ENCODE measurements around the gene CFAP52. TPM values are rescaled to one million over a fixed set of nuclear protein-coding genes. Genes with fewer than 3 reads are reported as not detected.
A peak's percentile ranks its signal among the peaks of the same experiment; 100 is the strongest.

Gene CFAP52
- total RNA-seq, 3 donors from 2014 or later, result not detected

GRCh38 chr17:9670596-9670995 is 94.2 kb downstream of the CFAP52 start:
- no peaks in the 10 kb centered on the region for H3K9me3 ChIP-seq
- intact Hi-C loops (cut with DNase I, micrococcal nuclease), result no loop called here
- no peak for DNase-seq
- H3K4me1 ChIP-seq (ENCODE audit: low read depth), result no peaks in the 10 kb centered on the region
- no peak for ATAC-seq
- no peaks in the 10 kb centered on the region for H3K36me3 ChIP-seq (ENCODE audit: low read depth)
- TF ChIP-seq CTCF (IDR thresholded peaks at IDR 0.05), result no peak
- H3K4me3 ChIP-seq, result no peak overlapping the region

- intact Hi-C loops (cut with DNase I, micrococcal nuclease), result no loop called here
- DNase-seq (no peak), ATAC-seq (no peak)
- no peak overlapping the region for H3K4me3 ChIP-seq
- no peak for TF ChIP-seq CTCF (IDR thresholded peaks at IDR 0.05)
- no peaks in the 10 kb centered on the region for H3K4me1 ChIP-seq (ENCODE audit: low read depth)
- H3K9me3 ChIP-seq, result no peaks in the 10 kb centered on the region
- H3K36me3 ChIP-seq (ENCODE audit: low read depth), result no peaks in the 10 kb centered on the region
Observed at GRCh38 chr17:9671559-9671958, 95.1 kb downstream of the CFAP52 start.

GRCh38 chr17:9672266-9672665 is 95.8 kb downstream of the CFAP52 start:
- no peaks in the 10 kb centered on the region for H3K9me3 ChIP-seq
- no peak for TF ChIP-seq CTCF (IDR thresholded peaks at IDR 0.05)
- intact Hi-C loops (cut with DNase I, micrococcal nuclease), result no loop called here
- H3K36me3 ChIP-seq (ENCODE audit: low read depth), result no peaks in the 10 kb centered on the region
- no peak for DNase-seq
- no peak for ATAC-seq
- H3K4me1 ChIP-seq (ENCODE audit: low read depth), result no peaks in the 10 kb centered on the region
- H3K4me3 ChIP-seq, result no peak overlapping the region

GRCh38 chr17:9672691-9673090 is 96.2 kb downstream of the CFAP52 start:
- H3K4me3 ChIP-seq, result no peak overlapping the region
- ATAC-seq (no peak), DNase-seq (no peak)
- H3K36me3 ChIP-seq (ENCODE audit: low read depth), result no peaks in the 10 kb centered on the region
- H3K4me1 ChIP-seq (ENCODE audit: low read depth), result no peaks in the 10 kb centered on the region
- no peaks in the 10 kb centered on the region for H3K9me3 ChIP-seq
- TF ChIP-seq CTCF (IDR thresholded peaks at IDR 0.05), result no peak
- intact Hi-C loops (cut with DNase I, micrococcal nuclease), result no loop called here

- peaks cover 11% of the 10 kb centered on the region for H3K9me3 ChIP-seq
- no peaks in the 10 kb centered on the region for H3K4me1 ChIP-seq (ENCODE audit: low read depth)
- no peaks in the 10 kb centered on the region for H3K36me3 ChIP-seq (ENCODE audit: low read depth)
- ATAC-seq (peak; percentile 58), DNase-seq (peak in 1 of 3 donors; percentile 62)
- no peak overlapping the region for H3K4me3 ChIP-seq
- intact Hi-C loops (cut with DNase I, micrococcal nuclease), result no loop called here
- no peak for TF ChIP-seq CTCF (IDR thresholded peaks at IDR 0.05)
Observed at GRCh38 chr17:9676084-9676483, 99.6 kb downstream of the CFAP52 start.

- Histone ChIP-seq H3K4me3 (no peak overlapping the region), H3K36me3 (ENCODE audit: low read depth) (no peaks in the 10 kb centered on the region), H3K9me3 (peaks cover 11% of the 10 kb centered on the region), H3K4me1 (ENCODE audit: low read depth) (no peaks in the 10 kb centered on the region)
- intact Hi-C loops (cut with DNase I, micrococcal nuclease), result no loop called here
- TF ChIP-seq CTCF (IDR thresholded peaks at IDR 0.05), result no peak
- peak; percentile 84 for ATAC-seq
- no peak for DNase-seq
Observed at GRCh38 chr17:9676820-9677310, 100.4 kb downstream of the CFAP52 start.
